ENCODE data around the gene ZNF385C.
"Not testable (repeated sequence)": the region's sequence is repeated elsewhere in the genome, so short reads cannot be mapped to it uniquely, and the experiment has no call there.

Gene ZNF385C

DNA sequence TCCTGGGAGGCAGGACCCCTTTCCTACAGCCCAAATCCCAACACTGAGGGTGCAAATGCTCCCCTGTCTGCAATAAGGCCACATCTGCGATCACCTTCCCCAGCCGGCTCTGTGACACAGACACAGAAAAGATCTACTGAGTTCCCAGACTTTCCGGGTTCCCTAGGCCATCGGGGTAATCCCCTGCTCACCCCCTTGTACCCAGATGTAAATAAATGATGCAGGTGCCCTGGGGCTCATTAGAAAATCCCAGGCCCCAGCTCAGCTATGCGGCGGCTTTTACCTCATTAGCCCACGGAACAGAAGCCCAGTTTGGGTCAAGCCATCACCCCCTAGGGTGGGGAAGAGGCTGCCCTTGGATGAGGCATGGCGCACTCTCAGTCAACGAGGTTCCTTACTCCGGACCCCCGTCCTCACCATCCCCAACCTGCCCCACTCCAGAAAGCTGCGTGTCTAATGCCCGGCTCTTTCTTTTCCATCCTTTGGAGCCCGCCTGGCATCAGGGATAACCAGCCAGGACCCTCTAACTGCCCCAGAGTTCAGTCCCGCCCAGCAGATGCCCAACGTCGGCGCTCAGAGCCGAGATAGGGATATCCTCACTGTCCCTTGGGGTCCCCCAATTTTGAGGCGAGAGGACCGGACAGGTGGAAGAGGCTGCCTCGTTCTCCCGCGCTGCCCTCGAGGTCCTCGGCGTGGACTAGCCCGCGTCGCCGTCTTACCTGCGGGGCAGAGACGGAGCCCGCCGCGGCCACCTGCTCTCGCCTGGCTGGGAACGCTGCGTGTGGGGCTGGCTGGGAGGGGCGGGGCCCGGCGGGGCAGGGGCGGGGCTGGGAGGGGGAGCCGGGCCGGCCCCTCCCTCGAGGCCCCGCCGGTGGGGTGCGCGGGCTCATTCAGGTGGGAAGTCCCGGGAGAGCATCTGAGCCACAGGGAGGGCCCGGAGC is at the start of gene ZNF385C:
Gene ZNF385C, minus strand, starts transcription at position 783 of the 941 bp plus-strand sequence. CDS start 35,417 bp downstream, outside the sequence.
- no peaks in the 10 kb centered on the region for H3K9me3 Mint-ChIP-seq
- peaks cover 8% of the 10 kb centered on the region for H3K4me1 Mint-ChIP-seq
- peak within 1 kb of the TSS; percentile 73 for H3K4me3 Mint-ChIP-seq
- H3K27me3 Mint-ChIP-seq, result peaks cover 7% of the 10 kb centered on the region
- peaks cover 3% of the 10 kb centered on the region for H3K36me3 Mint-ChIP-seq
- H3K27ac Mint-ChIP-seq, result no peak within 1 kb of the TSS

DNA sequence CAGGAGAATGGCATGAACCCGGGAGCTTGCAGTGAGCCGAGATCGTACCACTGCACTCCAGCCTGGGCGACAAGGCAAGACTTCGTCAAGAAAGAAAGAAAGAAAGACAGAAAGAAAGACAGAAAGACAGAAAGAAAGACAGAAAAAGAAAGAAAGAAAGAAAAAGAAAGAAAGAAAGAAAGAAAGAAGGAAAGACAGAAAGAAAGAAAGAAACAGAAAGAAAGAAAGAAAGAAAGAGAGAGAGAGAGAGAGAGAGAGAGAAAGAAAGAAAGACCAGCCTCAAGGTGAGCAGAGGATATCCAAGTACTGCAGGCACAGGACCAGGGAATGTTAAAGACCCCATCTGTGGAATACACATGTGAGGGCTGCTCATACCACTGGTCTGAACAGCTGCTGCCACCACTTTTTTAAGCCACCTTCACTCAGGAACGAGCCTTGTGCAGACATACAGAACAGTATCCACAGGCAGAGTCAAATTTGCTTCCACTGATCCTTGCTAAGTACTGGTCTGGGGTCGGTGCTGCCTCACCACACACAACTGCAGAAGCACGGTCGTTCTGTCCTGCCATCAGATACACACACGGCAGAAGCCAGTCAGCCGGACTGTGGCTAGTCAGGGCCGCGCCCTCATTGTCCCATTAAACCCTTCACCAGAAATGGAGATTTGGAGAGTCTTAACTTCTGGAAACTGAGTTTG is 48.8 kb upstream of the ZNF385C start:
- H3K27ac Mint-ChIP-seq, result no peak overlapping the region
- H3K4me1 Mint-ChIP-seq, result peaks cover 36% of the 10 kb centered on the region
- H3K36me3 Mint-ChIP-seq, result peaks cover 3% of the 10 kb centered on the region
- H3K27me3 Mint-ChIP-seq, result no peaks in the 10 kb centered on the region
- no peak overlapping the region for H3K4me3 Mint-ChIP-seq
- H3K9me3 Mint-ChIP-seq, result no peaks in the 10 kb centered on the region

- H3K4me3 Mint-ChIP-seq, H3K36me3 Mint-ChIP-seq, H3K27me3 Mint-ChIP-seq, H3K9me3 Mint-ChIP-seq: not testable (repeated sequence)
- H3K4me1 Mint-ChIP-seq, result peaks cover 45% of the 10 kb centered on the region
- H3K27ac Mint-ChIP-seq, result peak overlapping the region; percentile 32
Measured at GRCh38 chr17:42143138-42143537, 44.9 kb upstream of the ZNF385C start.

DNA sequence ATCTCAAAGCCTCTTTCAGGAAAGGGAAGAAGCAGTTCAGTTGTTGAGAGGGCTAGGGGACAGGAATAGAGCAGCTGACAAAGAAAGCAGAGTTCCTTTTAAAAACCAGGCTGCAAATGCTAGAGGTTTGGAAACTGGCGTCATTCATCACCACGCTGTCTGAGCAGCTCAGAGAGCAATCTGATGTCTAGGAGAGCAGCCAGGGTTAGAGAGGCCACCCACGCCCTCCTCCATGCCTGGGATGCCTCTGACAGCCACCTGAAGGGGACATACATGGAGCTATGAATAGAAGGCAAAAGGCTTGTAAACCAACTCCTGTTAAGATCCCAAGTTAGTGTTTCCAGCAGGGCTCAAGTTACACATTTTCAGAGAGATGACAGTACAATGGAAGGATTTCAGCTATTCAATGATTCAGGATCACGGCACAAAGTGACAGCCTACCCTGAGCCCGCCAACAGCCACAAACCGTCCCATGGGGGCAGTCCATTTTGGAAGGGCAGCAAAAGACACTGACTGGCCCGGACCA is 44.2 kb upstream of the ZNF385C start:
- Mint-ChIP-seq H3K27me3 (no peaks in the 10 kb centered on the region), H3K9me3 (no peaks in the 10 kb centered on the region), H3K4me1 (peaks cover 49% of the 10 kb centered on the region), H3K36me3 (peaks cover 8% of the 10 kb centered on the region), H3K27ac (no peak overlapping the region), H3K4me3 (no peak overlapping the region)

DNA sequence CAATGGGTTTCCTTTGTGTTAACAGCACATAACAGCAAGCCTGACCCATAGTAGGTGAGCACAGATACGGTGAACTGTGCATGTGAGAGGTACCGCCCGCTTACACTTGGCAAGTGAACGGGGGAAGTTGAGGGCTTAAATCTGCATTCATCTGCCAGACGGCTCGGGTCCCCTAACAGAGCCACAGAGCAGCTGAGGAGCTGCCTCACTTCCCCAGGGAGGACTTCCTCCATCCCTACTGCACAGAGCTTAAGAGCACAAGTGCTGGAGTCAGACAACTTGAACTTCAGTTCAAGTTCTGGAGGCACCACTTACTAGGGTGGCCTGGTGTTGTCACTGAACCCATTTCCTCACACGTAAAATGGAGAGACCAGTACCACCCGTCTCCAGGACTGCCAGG is 43.1 kb upstream of the ZNF385C start:
- H3K27me3 Mint-ChIP-seq, result no peaks in the 10 kb centered on the region
- no peak overlapping the region for H3K4me3 Mint-ChIP-seq
- H3K36me3 Mint-ChIP-seq, result peaks cover 8% of the 10 kb centered on the region
- H3K27ac Mint-ChIP-seq, result no peak overlapping the region
- H3K4me1 Mint-ChIP-seq, result peaks cover 47% of the 10 kb centered on the region
- no peaks in the 10 kb centered on the region for H3K9me3 Mint-ChIP-seq

- not testable (repeated sequence) for H3K27me3 Mint-ChIP-seq, H3K4me3 Mint-ChIP-seq, H3K27ac Mint-ChIP-seq, H3K9me3 Mint-ChIP-seq
- H3K36me3 Mint-ChIP-seq, result peaks cover 10% of the 10 kb centered on the region
- H3K4me1 Mint-ChIP-seq, result peaks cover 54% of the 10 kb centered on the region
Measured at GRCh38 chr17:42140690-42141089, 42.4 kb upstream of the ZNF385C start.

GRCh38 chr17:42138749-42139492 is 40.6 kb upstream of the ZNF385C start:
- Mint-ChIP-seq H3K27me3 (no peaks in the 10 kb centered on the region), H3K4me3 (no peak overlapping the region), H3K9me3 (no peaks in the 10 kb centered on the region), H3K4me1 (peaks cover 68% of the 10 kb centered on the region), H3K27ac (no peak overlapping the region), H3K36me3 (peaks cover 11% of the 10 kb centered on the region)

DNA sequence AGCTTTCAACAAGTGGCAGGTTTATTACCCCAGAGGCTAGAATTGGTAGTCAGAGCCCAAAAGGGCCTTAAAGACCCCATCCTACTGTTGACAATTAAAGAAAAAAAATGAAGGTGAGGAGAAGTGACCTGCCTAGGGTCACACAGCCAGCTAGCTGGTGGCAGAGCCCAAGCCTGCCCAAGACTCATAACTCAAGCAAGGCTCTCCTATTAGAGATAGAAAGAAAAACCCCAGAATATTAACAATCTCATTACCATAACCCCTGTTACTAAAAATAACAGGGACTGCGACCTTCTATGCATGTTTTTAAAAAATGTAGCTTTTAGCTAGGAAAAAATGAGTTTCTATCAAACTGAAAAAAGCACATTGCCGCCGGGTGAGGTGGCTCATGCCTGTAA is 38.4 kb upstream of the ZNF385C start:
- Mint-ChIP-seq H3K27me3 (no peaks in the 10 kb centered on the region), H3K36me3 (peaks cover 9% of the 10 kb centered on the region), H3K9me3 (no peaks in the 10 kb centered on the region), H3K4me1 (peaks cover 76% of the 10 kb centered on the region), H3K27ac (peak overlapping the region; percentile 55), H3K4me3 (no peak overlapping the region)

DNA sequence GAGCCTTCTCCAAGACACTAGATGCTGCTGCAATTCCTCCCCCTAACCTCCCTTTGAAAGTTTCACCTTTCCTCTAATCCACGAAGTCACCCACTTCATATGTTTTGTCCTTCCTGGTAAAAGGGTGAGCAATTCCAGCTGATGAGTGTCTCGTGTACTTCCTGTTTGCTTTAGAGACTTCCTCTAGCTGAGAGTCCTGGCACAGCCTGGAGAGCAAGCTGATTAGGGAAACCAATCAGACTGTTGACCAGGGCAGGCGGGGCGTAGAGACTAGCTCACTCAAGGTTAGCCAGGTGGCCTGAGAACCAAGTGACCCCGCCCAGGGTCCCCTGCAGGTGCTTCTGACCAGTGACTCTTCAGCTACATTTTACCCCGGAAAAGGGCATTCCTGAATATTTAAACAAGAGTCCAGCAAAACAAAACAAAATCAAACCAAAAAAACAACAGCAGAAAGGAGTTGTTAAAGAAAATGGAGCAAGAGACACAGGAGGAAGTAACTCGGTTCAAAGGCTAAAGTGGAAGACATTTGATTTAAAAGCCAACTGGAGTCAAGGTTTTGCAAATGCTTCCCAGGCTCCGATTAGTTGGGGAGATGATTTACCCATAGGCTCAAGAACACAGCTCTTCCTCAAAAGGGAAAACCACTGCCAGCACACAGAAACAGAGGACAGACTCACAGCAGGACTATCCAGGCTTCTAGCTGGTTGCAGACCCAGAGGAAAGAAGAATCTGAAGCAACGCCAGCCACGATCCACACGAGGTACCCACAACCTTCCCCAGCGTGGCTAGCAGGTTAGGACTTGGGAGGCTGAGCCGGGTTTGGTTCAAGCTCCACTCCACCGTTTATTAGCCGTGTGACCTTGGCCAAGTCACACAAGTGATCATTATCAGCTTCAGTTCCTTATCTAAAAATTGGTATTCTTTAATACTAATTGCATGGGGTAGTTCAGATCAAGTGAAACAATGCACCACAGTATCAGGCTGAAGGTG is 37.7 kb upstream of the ZNF385C start:
- Mint-ChIP-seq H3K36me3 (peaks cover 8% of the 10 kb centered on the region), H3K27me3 (no peaks in the 10 kb centered on the region), H3K9me3 (no peaks in the 10 kb centered on the region), H3K4me1 (peaks cover 74% of the 10 kb centered on the region), H3K4me3 (peak overlapping the region; percentile 54), H3K27ac (peak overlapping the region; percentile 55)

- peaks cover 7% of the 10 kb centered on the region for H3K36me3 Mint-ChIP-seq
- no peaks in the 10 kb centered on the region for H3K27me3 Mint-ChIP-seq
- peaks cover 76% of the 10 kb centered on the region for H3K4me1 Mint-ChIP-seq
- H3K4me3 Mint-ChIP-seq, result no peak overlapping the region
- H3K27ac Mint-ChIP-seq, result no peak overlapping the region
- H3K9me3 Mint-ChIP-seq, result no peaks in the 10 kb centered on the region
Measured at GRCh38 chr17:42135151-42135550, 36.9 kb upstream of the ZNF385C start.

DNA sequence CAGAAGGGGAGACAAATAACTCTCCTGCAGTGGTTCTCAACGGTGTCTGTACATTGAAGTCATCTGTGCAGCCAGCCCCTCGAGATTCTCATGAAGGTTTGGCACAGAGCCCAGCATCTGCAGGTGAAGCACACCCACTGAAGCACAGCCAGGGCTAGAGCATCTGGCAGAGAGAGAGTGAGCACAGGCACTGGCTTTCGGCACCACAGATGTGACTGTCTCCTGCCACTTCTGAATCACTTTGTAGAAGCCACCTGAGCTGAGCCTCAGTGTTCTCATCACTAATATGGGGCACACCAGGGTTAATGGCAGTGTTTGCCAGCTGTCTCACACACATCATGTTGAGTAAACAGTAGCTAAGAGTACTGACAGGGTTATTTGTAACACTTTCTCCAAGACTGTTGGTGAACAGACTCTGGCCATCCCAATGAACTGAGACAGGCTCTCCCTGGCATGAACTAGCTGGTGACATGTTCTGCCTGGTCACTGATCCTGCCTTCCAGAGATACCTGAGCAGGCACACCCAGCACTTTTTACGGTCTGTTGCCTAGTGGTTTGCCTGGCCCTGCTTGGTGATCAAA is 35.3 kb upstream of the ZNF385C start:
- Mint-ChIP-seq H3K36me3 (peaks cover 8% of the 10 kb centered on the region), H3K27ac (peak overlapping the region; percentile 71), H3K9me3 (no peaks in the 10 kb centered on the region), H3K27me3 (no peaks in the 10 kb centered on the region), H3K4me3 (peak overlapping the region; percentile 12), H3K4me1 (peaks cover 66% of the 10 kb centered on the region)

DNA sequence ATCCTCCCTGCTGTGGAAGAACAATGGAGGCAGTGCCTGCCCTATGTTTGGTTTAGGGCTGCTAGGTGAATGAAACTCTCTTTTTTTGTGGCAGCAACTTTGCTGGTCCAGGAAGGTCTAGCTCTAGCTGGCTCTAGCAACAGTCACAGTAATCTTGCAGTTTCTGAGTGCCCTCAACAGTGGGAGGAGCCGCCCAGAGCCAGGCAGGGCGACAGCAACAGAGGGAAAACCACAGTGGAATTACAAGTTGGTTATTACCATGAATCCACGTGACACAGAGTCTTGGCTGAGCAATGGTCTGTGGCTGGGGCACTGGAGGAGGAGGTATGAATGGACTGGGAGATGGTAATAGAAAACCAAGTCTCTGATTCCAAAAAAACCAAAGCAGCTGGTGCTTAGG is 34.7 kb upstream of the ZNF385C start:
- Mint-ChIP-seq H3K27ac (peak overlapping the region; percentile 71), H3K27me3 (no peaks in the 10 kb centered on the region), H3K9me3 (no peaks in the 10 kb centered on the region), H3K4me3 (peak overlapping the region; percentile 23), H3K36me3 (peaks cover 12% of the 10 kb centered on the region), H3K4me1 (peaks cover 62% of the 10 kb centered on the region)

DNA sequence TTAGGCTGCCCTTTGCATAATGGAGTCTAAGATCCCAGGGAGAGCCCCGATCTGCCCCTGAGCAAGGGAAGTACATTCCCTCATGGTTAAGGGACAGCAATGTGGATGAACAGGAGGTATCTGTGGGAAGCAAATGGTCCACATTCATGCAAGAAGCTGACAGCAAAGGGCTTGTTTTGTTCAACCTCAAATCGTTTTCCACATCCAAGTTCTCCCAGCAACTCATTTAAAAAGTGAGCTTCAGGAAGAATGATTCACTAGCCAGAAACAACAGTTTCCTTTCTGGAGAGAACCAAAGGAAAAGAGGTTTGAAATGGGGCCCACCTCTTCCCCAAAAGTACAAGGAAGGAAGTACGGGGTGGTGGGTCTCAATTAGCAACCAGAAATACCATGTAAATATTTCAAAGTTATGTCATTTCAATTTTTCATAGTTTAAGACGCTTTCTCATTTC is 33.7 kb upstream of the ZNF385C start:
- Mint-ChIP-seq H3K4me3 (no peak overlapping the region), H3K4me1 (peaks cover 57% of the 10 kb centered on the region), H3K27me3 (no peaks in the 10 kb centered on the region), H3K36me3 (peaks cover 15% of the 10 kb centered on the region), H3K9me3 (no peaks in the 10 kb centered on the region), H3K27ac (peak overlapping the region; percentile 46)

- Mint-ChIP-seq H3K9me3 (no peaks in the 10 kb centered on the region), H3K4me1 (peaks cover 52% of the 10 kb centered on the region), H3K4me3 (no peak overlapping the region), H3K27ac (peak overlapping the region; percentile 71), H3K36me3 (peaks cover 17% of the 10 kb centered on the region), H3K27me3 (no peaks in the 10 kb centered on the region)
Measured at GRCh38 chr17:42131232-42131631, 33.0 kb upstream of the ZNF385C start.

Data from activated naive CD4-positive, alpha-beta T cell treated with anti-CD3 and anti-CD28 coated beads, Interleukin-2, amount 50 U/mL, for 24 hours (primary cell).